Caco-2 (cell line): ENCODE data around the gene NCBP2L. TPM values are rescaled to one million over a fixed set of nuclear protein-coding genes. Genes with fewer than 3 reads are reported as not detected.

Experiments
- Bru-seq: library from RNA; stranded (reverse); fragments of 400-500 nt; gene quantifications from one replicate; lab custom pipeline; 2021; lab: Mats Ljungman, UMichigan
- BruChase-seq, 2 experiments: library from RNA; stranded (reverse); fragments of 400-500 nt; gene quantifications; one replicate each; lab custom pipeline; 2021; lab: Mats Ljungman, UMichigan
- BruUV-seq: library from RNA; stranded (reverse); fragments of 400-500 nt; replicated peaks from 2 replicates; lab custom pipeline; 2021; lab: Mats Ljungman, UMichigan
- CTCF ChIA-PET: fragments of 300-600 bp; sonication (Branson Sonifier 250); formaldehyde crosslinking; loops from one replicate; lab custom pipeline; 2022; ENCODE audit warnings: antibody characterized with exemption; lab: Charles Lee
- POLR2A ChIA-PET: fragments of 300-600 bp; sonication (Branson Sonifier 250); formaldehyde crosslinking; loops from one replicate; lab custom pipeline; 2022; ENCODE audit warnings: antibody characterized with exemption; lab: Charles Lee
- DNase-seq, 2 experiments: peaks; one replicate each; pipeline versions ENCODE4 v3.0.0 to v3.0.0-alpha.2; 2020 to 2022
- H3K27me3 ChIP-seq: replicated peaks from 2 replicates; pipeline ENCODE4 v1.6.0; 2011; ENCODE audit warnings: low read length; ENCODE audit not compliant: control insufficient read depth, insufficient read depth
- H3K36me3 ChIP-seq: 2 replicates; pipeline ENCODE4 v1.5.1; 2011; ENCODE audit warnings: low read length; ENCODE audit not compliant: control insufficient read depth, insufficient read depth
- H3K4me1 ChIP-seq: fragments of 250-450 bp; sonication (Bioruptor Pico); 2 replicates; pipeline ENCODE4 v1.5.1; 2020; ENCODE audit warnings: mild to moderate bottlenecking
- H3K4me3 ChIP-seq: 2 replicates; pipeline ENCODE4 v1.5.1; 2011; ENCODE audit warnings: low read depth, mild to moderate bottlenecking, control low read depth, low read length
- H3K9me3 ChIP-seq: fragments of 250-450 bp; sonication (Bioruptor Pico); 2 replicates; pipeline ENCODE4 v1.5.1; 2020; ENCODE audit warnings: mild to moderate bottlenecking, moderate library complexity
- H3K27ac Mint-ChIP-seq: one replicate; pipeline ENCODE4 v1.8.0; 2022; ENCODE audit warnings: mixed read lengths; ENCODE audit not compliant: unreplicated experiment
- H3K27me3 Mint-ChIP-seq: one replicate; pipeline ENCODE4 v1.8.0; 2022; ENCODE audit warnings: mixed read lengths; ENCODE audit not compliant: insufficient read depth, unreplicated experiment
- H3K36me3 Mint-ChIP-seq: one replicate; pipeline ENCODE4 v1.8.0; 2022; ENCODE audit warnings: mild to moderate bottlenecking, mixed read lengths; ENCODE audit not compliant: insufficient read depth, unreplicated experiment
- H3K4me1 Mint-ChIP-seq: one replicate; pipeline ENCODE4 v1.8.0; 2022; ENCODE audit warnings: low read depth, mixed read lengths; ENCODE audit not compliant: unreplicated experiment
- H3K4me3 Mint-ChIP-seq: one replicate; pipeline ENCODE4 v1.8.0; 2022; ENCODE audit warnings: mild to moderate bottlenecking, moderate library complexity, mixed read lengths; ENCODE audit not compliant: unreplicated experiment
- H3K9me3 Mint-ChIP-seq: one replicate; pipeline ENCODE4 v1.8.0; 2022; ENCODE audit warnings: mixed read lengths; ENCODE audit not compliant: unreplicated experiment
- intact Hi-C: fragments of 100-400 bp; cut with micrococcal nuclease; formaldehyde crosslinking; loops from one replicate; pipeline ENCODE4 v1.10.0; 2022; ENCODE audit not compliant: unreplicated experiment
- long read RNA-seq: library from polyadenylated mRNA; stranded (forward); transcript quantifications from one replicate; pipeline ENCODE4 v2.0.0, GENCODE V29; 2022
- total RNA-seq: library from RNA; stranded (reverse); gene quantifications from 2 replicates; pipeline ENCODE4 v1.2.3, GENCODE V29; 2022
- TF ChIP-seq, protein P1 (sequence below), 2 experiments: fragments of 200-600 bp in 1 of 2; IDR thresholded peaks; 1 replicate in 1 of 2; 2 replicates in 1 of 2; pipeline versions ENCODE4 v1.5.1 to v1.8.0; 2011 to 2022; ENCODE audit warnings: antibody characterized with exemption in 1 of 2, control low read depth in 1 of 2, inconsistent platforms in 1 of 2, low read depth in 1 of 2, low read length in 1 of 2, mild to moderate bottlenecking in 1 of 2, moderate library complexity in 1 of 2; ENCODE audit not compliant: insufficient read depth in 1 of 2, severe bottlenecking in 1 of 2, unreplicated experiment in 1 of 2

Gene NCBP2L
- total RNA-seq: not detected in 2 replicates
- Bru-seq, nascent RNA: not detected
- not detected for BruChase-seq, experiment 1, labeled RNA remaining after a 2-hour chase
- BruChase-seq, experiment 2, labeled RNA remaining after a 6-hour chase: not detected
- long read RNA-seq: 0 reads

GRCh38 chrX:107777536-107777832, at the start of gene NCBP2L:
Gene NCBP2L, plus strand, starts transcription at chrX:107777733. Its CDS starts 16,488 bp downstream, at chrX:107794221.
- peaks cover 12% of the 10 kb centered on the region for H3K4me1 Mint-ChIP-seq
- TF ChIP-seq, protein P1, sequence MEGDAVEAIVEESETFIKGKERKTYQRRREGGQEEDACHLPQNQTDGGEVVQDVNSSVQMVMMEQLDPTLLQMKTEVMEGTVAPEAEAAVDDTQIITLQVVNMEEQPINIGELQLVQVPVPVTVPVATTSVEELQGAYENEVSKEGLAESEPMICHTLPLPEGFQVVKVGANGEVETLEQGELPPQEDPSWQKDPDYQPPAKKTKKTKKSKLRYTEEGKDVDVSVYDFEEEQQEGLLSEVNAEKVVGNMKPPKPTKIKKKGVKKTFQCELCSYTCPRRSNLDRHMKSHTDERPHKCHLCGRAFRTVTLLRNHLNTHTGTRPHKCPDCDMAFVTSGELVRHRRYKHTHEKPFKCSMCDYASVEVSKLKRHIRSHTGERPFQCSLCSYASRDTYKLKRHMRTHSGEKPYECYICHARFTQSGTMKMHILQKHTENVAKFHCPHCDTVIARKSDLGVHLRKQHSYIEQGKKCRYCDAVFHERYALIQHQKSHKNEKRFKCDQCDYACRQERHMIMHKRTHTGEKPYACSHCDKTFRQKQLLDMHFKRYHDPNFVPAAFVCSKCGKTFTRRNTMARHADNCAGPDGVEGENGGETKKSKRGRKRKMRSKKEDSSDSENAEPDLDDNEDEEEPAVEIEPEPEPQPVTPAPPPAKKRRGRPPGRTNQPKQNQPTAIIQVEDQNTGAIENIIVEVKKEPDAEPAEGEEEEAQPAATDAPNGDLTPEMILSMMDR (IDR thresholded peaks at IDR 0.05; ENCODE audit: insufficient read depth in 1 of 2, low read depth in 1 of 2, low read length in 1 of 2, severe bottlenecking in 1 of 2, unreplicated experiment in 1 of 2): no peak
- Histone ChIP-seq H3K4me3 (no peak within 1 kb of the TSS), H3K36me3 (no peaks in the 10 kb centered on the region), H3K4me1 (no peaks in the 10 kb centered on the region), H3K9me3 (no peaks in the 10 kb centered on the region), H3K27me3 (no peaks in the 10 kb centered on the region)
- peak within 1 kb of the TSS; percentile 66 for H3K4me3 Mint-ChIP-seq
- BruUV-seq: no TSS peak
- H3K36me3 Mint-ChIP-seq: no peaks in the 10 kb centered on the region
- peaks cover 8% of the 10 kb centered on the region for H3K27me3 Mint-ChIP-seq
- ChIA-PET POLR2A (no interaction called here), CTCF (interaction anchor here (0.6 to 1.5 kb wide), 7 partner anchors 100 to 149 kb away, joined by 3 to 11 read pairs (median 5); partner anchors contain the start of gene PRPS1)
- no peaks in the 10 kb centered on the region for H3K9me3 Mint-ChIP-seq
- H3K27ac Mint-ChIP-seq: no peak within 1 kb of the TSS
- intact Hi-C loops: loop anchor here (1.0 to 10.0 kb wide), 6 partner anchors 59 to 750 kb away; no protein-coding TSS in a partner anchor
- DNase-seq: no peak

- Histone ChIP-seq H3K9me3 (no peaks in the 10 kb centered on the region), H3K4me1 (no peaks in the 10 kb centered on the region), H3K36me3 (no peaks in the 10 kb centered on the region), H3K27me3 (no peaks in the 10 kb centered on the region), H3K4me3 (no peak overlapping the region)
- no peak for DNase-seq
- H3K4me1 Mint-ChIP-seq: no peaks in the 10 kb centered on the region
- no peaks in the 10 kb centered on the region for H3K36me3 Mint-ChIP-seq
- H3K9me3 Mint-ChIP-seq: no peaks in the 10 kb centered on the region
- no peaks in the 10 kb centered on the region for H3K27me3 Mint-ChIP-seq
- no TSS peak for BruUV-seq
- ChIA-PET CTCF (no interaction called here), POLR2A (no interaction called here)
- intact Hi-C loops: no loop called here
- H3K27ac Mint-ChIP-seq: no peak overlapping the region
- no peak overlapping the region for H3K4me3 Mint-ChIP-seq
- TF ChIP-seq, protein P1 (IDR thresholded peaks at IDR 0.05; ENCODE audit: insufficient read depth in 1 of 2, low read depth in 1 of 2, low read length in 1 of 2, severe bottlenecking in 1 of 2, unreplicated experiment in 1 of 2): no peak
Measured at GRCh38 chrX:107728371-107729099, 49.0 kb upstream of the NCBP2L start.

GRCh38 chrX:107729558-107730297, 47.8 kb upstream of the NCBP2L start:
- no peak for DNase-seq
- no peaks in the 10 kb centered on the region for H3K9me3 Mint-ChIP-seq
- no peaks in the 10 kb centered on the region for H3K27me3 ChIP-seq
- H3K4me1 ChIP-seq: no peaks in the 10 kb centered on the region
- no peaks in the 10 kb centered on the region for H3K27me3 Mint-ChIP-seq
- no peaks in the 10 kb centered on the region for H3K36me3 ChIP-seq
- H3K4me3 ChIP-seq: no peak overlapping the region
- intact Hi-C loops: no loop called here
- no peak overlapping the region for H3K27ac Mint-ChIP-seq
- POLR2A ChIA-PET: no interaction called here
- no peaks in the 10 kb centered on the region for H3K9me3 ChIP-seq
- no peak overlapping the region for H3K4me3 Mint-ChIP-seq
- no TSS peak for BruUV-seq
- TF ChIP-seq, protein P1 (IDR thresholded peaks at IDR 0.05; ENCODE audit: insufficient read depth in 1 of 2, low read depth in 1 of 2, low read length in 1 of 2, severe bottlenecking in 1 of 2, unreplicated experiment in 1 of 2): no peak
- CTCF ChIA-PET: no interaction called here
- H3K36me3 Mint-ChIP-seq: no peaks in the 10 kb centered on the region
- H3K4me1 Mint-ChIP-seq: no peaks in the 10 kb centered on the region
